GM19324 (cell line): Measurements from ENCODE around the gene DICER1.

Experiments
- ATAC-seq: cut with Tn5 transposase; IDR thresholded peaks from one replicate; pipeline ENCODE4 v1.9.1; 2021; ENCODE audit warnings: mild to moderate bottlenecking, moderate library complexity; ENCODE audit not compliant: unreplicated experiment, low FRiP score

DICER1 gene

GRCh38 chr14:95064734-95065133 is 92.6 kb downstream of the DICER1 start:
- ATAC-seq = no peak

GRCh38 chr14:95064256-95064655 is 93.1 kb downstream of the DICER1 start:
- ATAC-seq = no peak

DNA sequence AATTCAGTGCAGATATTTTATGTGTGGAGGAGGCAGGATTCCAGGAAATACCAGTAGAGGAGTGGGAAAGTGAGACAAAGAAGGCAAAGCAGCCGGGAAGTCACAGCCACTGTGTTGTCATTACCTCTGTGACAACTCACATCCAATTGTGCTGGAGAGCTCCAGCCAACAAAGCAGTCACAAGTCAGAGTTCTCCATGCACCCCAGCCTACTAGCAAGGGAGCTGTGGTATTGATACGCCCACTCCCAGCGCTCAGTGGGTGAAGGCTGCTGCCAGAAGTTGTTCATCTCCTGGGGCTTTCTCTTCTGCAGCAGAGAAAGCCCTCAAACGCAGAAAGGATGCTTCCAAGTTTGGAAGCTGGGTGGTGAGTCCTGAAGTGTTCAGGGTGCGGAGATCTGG is 93.9 kb downstream of the DICER1 start:
- ATAC-seq = no peak

GRCh38 chr14:95062946-95063345 is 94.4 kb downstream of the DICER1 start:
- no peak for ATAC-seq

DNA sequence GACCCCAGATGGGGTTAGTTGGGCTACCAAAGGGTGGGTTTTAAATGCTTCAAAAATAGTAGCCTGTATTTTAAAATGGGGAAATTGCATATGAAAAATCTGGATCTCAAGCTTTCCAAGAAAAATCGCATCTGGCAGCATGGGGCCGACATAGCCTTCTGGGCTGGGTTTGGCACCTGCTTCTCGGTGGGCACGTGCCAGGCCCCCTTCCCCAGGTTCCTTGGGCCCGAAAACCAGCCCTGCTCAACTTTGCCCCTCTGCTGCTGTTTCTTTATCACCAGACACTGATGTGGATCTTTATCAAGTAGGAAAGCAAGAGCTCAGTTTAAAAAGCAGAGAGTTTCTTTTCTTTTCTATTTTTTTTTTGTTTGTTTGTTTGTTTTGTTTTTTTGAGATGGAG is 95.1 kb downstream of the DICER1 start:
- ATAC-seq = no peak

- no peak for ATAC-seq
These were observed 95.8 kb downstream of the DICER1 start for GRCh38 chr14:95061317-95062093.

GRCh38 chr14:95059126-95059525 is 98.2 kb downstream of the DICER1 start:
- no peak for ATAC-seq

DNA sequence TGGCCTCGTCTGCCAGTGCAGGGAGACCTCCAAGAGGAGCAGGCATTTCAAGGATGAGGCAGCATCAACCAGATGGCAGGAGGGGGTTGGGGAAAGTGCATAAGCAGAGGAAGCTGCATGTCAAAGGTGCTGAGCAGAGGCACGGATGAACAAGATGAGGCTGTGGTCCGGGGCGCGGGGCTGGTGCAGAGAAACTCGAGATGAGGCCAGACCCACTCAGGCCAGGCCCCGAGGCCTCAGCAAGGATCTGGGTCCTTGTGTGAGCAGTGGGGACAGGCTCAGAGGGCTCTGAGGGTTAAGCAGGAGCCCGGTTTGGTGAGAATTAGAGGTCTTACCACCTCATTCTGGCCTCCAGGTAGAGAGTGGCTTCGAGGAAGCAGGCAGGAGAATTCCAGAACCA is 98.8 kb downstream of the DICER1 start:
- ATAC-seq = no peak

GRCh38 chr14:95057851-95058250 is 99.5 kb downstream of the DICER1 start:
- ATAC-seq = no peak

DNA sequence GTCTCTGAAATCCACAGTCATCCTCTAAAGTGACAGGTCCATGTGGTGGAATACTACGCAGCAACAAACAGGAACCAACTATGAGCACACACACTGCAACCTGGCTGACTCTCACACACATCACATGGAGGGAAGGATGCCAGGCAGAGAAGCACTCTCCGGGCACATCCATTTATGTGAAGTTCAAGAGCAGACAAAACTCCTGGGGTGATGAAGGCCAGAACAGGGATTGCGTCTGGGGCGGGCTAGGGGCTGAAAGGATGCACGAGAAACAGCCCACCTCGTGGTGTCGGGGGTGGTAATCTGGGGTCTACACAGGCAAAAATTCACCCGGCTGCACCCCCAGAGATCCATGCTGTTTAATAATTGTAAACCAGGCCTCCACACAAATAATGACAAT is 100.2 kb downstream of the DICER1 start:
- no peak for ATAC-seq

DNA sequence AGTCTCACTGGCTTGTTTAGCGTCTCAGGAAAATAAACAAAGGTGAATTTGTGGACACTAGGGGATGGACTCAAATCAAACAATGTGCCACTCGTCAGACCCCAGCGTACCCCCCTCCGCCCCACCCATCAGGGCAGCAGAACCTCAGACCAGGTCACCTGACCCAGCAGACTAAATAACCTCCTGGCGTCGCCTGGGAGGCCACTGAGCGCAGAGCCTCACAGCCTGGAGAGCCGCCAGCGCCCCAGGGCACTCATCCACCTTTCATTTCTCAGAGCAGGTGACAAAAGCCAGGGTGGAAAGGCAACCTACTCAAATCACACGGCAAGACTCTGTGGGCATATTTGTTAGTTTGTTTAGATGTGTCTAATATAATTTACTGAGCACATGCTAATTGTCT is 100.9 kb downstream of the DICER1 start:
- ATAC-seq = no peak

GRCh38 chr14:95055318-95055717 is 102.0 kb downstream of the DICER1 start:
- no peak for ATAC-seq

DNA sequence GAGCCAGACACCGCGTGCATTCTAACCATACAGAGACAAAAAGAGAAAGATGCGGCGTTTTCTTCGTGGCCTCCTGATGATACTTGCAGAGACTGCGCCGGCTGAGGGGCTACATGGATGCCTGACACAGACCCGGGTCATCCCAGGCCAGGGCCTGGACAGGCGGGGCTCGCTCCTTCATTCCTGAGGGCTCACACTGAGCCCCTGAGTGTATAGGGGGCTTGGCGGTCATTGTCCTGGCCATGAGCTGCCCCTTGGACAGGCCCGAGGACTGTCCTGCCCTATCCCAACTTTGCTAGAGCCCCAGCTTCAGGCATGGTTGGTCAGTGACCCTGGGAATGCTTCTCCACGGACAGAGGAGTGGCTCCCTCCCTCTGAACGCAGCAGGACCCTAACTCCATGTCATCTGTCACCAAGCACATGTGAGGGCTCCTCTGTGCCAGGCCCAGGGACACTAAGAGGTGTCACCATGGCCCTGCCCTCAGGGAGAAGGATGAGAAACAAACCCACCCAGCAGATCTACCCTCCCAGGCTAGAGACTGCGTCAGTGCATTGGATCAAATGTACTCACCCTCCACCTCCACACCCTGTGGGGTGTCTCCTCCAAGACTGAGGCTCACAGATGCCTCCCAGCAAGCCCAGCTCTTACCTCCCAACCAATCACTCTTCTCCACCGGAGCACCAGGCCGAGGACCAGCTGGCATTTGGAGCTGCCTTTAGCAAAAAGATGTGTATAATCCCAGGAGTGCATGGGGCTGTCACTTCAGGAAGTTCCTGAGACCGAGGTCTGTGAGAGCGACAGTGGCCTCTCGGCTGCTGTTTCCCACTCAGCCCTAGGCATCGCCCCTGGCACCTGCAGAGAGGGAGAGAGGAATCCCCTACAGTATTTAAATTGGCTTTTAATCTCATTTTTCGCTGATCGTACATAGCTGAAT is 102.7 kb downstream of the DICER1 start:
- no peak for ATAC-seq

- no peak for ATAC-seq
These were observed 105.2 kb downstream of the DICER1 start for GRCh38 chr14:95052016-95052585.

GRCh38 chr14:95049952-95050351 is 107.4 kb downstream of the DICER1 start:
- no peak for ATAC-seq

GRCh38 chr14:95048771-95049312 is 108.5 kb downstream of the DICER1 start:
- no peak for ATAC-seq

DNA sequence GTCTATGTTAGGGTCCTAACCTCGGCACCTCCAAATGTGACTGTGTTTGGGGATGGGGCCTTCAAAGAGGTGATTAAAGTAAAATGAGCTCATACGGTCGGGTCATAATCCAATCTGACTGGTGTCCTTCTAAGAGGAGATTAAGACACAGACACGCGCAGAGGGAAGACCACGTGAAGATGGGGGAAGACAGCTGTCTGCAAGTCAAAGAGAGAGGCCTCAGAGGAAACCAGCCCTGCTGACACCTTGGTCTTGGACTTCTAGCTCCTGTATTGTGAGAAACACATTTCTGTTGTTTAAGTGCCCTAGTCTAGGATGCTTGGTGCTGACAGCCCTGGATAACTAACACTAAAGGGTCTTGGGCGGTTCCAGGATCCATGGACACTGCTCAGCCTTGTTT is 109.6 kb downstream of the DICER1 start:
- ATAC-seq = no peak

DNA sequence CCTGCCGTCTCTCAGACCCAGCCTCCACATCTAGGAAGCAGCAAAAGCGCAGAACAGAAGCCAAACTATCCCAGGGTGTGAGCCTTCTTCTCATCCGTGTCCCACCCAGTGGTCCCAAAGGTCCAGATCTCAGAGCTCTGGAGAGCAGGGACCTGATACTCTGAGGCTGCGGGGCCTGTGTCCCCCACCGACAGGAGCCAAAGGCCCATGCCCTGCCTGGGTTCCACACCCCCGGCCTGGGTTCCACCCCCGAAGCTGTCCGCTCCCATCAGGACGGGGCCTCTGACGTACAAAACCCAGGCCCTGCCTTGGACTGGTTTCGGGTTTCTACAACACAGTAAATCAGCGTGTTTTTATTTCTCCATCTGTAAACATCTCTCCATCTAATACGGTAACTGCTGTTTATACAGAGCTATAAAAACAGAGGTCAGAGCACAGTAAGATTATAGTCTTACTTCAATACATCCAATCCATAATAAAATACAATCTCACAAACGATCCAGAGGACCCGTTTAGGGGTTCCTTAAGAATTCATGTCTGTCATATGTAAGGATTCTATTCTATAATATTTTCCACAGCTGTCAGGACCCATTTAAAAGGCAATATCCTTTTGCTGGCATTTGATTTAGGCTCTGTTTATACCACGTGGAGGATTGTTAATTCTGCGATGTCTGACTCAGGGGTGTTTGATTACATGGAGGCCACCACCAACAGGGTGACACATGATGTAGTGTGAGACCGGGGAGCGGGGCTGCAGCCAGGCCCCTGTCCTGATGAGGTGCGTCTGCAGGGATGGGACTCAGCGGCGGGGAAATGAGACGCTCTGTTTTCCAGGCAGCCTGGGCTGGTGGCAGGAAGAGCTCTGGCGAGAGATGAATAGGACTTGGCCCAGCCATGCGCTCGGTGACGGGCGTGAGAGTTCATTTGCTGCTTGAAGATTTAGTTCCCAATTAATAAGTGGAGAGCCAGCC is 110.3 kb downstream of the DICER1 start:
- ATAC-seq = no peak

- no peak for ATAC-seq
These were observed 111.4 kb downstream of the DICER1 start for GRCh38 chr14:95045836-95046430.
